ENCODE measurements around the gene PHF19. TPM values are rescaled to one million over a fixed set of nuclear protein-coding genes. Genes with fewer than 3 reads are reported as not detected.

PHF19 gene
- total RNA-seq, 1 donor from 2014 or later = 18.5 TPM

- DNase-seq (ENCODE audit: low read depth) = no peak
- H3K27me3 ChIP-seq (ENCODE audit: control insufficient read depth, insufficient read depth, low read length) = no peaks in the 10 kb centered on the region
- H3K36me3 ChIP-seq (ENCODE audit: control insufficient read depth, insufficient read depth, low read length) = no peaks in the 10 kb centered on the region
- H3K4me3 ChIP-seq (ENCODE audit: low read depth, low read length) = no peak overlapping the region
- no peak for TF ChIP-seq CTCF (IDR thresholded peaks at IDR 0.05; ENCODE audit: insufficient read depth, low read length, poor library complexity, severe bottlenecking)
Observed at GRCh38 chr9:120885457-120885856, 8.5 kb upstream of the PHF19 start.

- Histone ChIP-seq H3K27me3 (ENCODE audit: control insufficient read depth, insufficient read depth, low read length) (no peaks in the 10 kb centered on the region), H3K4me3 (ENCODE audit: low read depth, low read length) (no peak overlapping the region), H3K36me3 (ENCODE audit: control insufficient read depth, insufficient read depth, low read length) (no peaks in the 10 kb centered on the region)
- TF ChIP-seq CTCF (IDR thresholded peaks at IDR 0.05; ENCODE audit: insufficient read depth, low read length, poor library complexity, severe bottlenecking) = no peak
- no peak for DNase-seq (ENCODE audit: low read depth)
Observed at GRCh38 chr9:120883608-120883996, 6.6 kb upstream of the PHF19 start.

DNA sequence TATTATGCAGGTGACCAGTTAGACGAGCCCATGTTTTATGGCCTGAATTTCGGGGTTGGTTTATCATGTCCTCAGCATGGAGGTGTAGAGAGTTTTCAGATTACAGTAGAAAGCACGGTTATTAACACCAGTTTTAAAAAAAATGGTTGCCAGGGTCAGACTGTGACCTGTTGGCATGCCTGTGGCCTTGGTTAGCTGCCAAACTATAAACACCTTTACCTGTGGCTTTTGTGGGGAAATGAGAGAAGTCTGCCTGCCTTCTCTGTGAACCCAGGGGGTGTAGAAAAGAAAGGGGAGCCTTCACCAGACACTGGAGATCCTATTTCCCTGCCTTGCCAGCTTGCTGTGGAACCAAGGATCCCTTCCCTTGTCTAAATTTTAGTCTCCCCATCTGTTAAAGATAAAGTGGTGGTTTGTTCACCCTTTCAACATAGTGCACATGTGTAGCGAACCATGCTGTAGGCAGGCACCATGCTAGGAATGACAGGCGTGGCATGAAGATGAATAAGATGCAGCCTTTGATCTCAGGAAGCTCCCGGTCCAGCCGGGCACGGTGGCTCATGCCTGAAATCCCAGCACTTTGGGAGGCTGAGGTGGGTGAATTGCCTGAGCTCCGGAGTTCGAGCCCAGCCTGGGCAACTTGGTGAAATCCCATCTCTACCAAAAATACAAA lies 6.1 kb upstream of the PHF19 start:
- Histone ChIP-seq H3K4me3 (ENCODE audit: low read depth, low read length) (no peak overlapping the region), H3K36me3 (ENCODE audit: control insufficient read depth, insufficient read depth, low read length) (no peaks in the 10 kb centered on the region), H3K27me3 (ENCODE audit: control insufficient read depth, insufficient read depth, low read length) (no peaks in the 10 kb centered on the region)
- TF ChIP-seq CTCF (IDR thresholded peaks at IDR 0.05; ENCODE audit: insufficient read depth, low read length, poor library complexity, severe bottlenecking) = no peak
- DNase-seq (ENCODE audit: low read depth) = no peak

DNA sequence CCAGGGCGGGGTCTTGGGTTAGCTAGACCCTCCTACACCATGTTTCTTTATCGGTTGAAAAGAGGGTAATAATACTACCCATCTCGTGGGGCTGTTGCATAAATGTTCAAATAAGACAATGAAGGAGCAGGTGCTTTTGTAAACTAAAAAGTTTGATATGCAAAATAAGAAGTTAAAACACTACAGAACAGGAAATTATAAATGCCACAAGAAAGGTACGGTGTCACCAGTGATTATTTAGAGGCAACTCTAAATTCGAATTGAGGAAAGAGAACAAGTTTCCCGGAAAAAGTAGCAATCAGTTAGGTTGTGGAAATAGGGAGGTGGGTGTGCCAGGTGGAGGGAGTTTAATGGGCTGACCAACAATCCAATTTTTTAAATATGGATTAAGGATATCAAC lies 2.5 kb upstream of the PHF19 start:
- Histone ChIP-seq H3K4me3 (ENCODE audit: low read depth, low read length) (no peak overlapping the region), H3K36me3 (ENCODE audit: control insufficient read depth, insufficient read depth, low read length) (no peaks in the 10 kb centered on the region), H3K27me3 (ENCODE audit: control insufficient read depth, insufficient read depth, low read length) (no peaks in the 10 kb centered on the region)
- TF ChIP-seq CTCF (IDR thresholded peaks at IDR 0.05; ENCODE audit: insufficient read depth, low read length, poor library complexity, severe bottlenecking) = no peak
- DNase-seq (ENCODE audit: low read depth) = no peak

DNA sequence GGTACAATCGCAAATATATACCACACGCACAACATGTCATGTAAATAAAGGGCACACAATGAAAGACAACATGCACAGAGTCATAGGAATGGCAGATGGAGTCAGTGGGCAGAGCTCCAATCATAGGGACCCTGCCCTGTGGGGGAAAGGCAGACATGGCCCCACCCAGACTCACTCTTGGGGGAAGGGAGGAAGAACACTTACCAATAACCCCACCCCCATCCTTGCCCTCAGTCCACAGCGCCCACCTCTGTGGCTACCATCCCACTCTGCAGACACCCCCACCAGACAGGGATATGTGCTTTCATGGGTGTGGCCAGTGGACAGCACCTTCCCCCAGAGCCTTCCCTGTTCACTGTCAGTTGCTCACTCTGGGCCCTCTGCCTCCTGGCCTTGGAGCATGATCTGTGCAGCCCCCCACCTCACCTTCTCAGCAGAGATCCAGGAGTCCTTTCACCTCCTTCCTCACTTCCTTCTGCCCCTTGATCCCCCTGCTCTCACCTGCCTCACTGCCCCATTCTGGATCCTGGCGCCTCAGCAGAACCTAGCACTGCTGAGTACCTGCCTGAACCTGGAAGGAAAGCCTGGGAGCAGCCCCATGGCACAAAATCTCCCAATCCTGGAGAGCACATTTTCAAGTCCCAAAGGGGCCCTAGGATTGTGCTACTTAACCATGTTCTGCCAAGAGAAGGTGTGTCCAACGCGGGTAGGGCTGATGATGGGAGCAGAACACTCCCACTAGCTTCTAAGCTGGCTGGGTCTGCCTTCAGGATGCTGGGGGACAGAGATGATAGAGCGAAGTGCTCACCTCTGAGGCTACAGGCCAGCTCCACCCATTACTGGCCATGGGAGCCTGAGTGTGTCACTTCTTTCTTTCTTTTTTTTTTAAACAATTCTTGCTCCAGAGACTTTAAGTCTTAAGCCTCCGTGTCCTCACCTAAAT lies 1.5 kb upstream of the PHF19 start:
- TF ChIP-seq CTCF (IDR thresholded peaks at IDR 0.05; ENCODE audit: insufficient read depth, low read length, poor library complexity, severe bottlenecking) = no peak
- no peak overlapping the region for H3K4me3 ChIP-seq (ENCODE audit: low read depth, low read length)
- no peak for DNase-seq (ENCODE audit: low read depth)

More for the DNA sequence above, 1.5 kb upstream of the PHF19 start:
- H3K36me3 ChIP-seq (ENCODE audit: control insufficient read depth, insufficient read depth, low read length) = no peaks in the 10 kb centered on the region
- H3K27me3 ChIP-seq (ENCODE audit: control insufficient read depth, insufficient read depth, low read length) = no peaks in the 10 kb centered on the region

Measured in kidney epithelial cell (primary cell).